Vagina (tissue), 2 donors: ENCODE measurements around the gene DCD.

Experiments
- CTCF ChIP-seq, 3 experiments: fragments of 450-650 bp in 2 of 3; fragments of 200-600 bp in 1 of 3; sonication (generic) in 1 of 3; IDR thresholded peaks; one replicate each; pipeline ENCODE4 v1.5.1; 2017 to 2019; ENCODE audit warnings: antibody characterized with exemption in 3 of 3, mild to moderate bottlenecking in 2 of 3, moderate library complexity in 2 of 3
- POLR2A ChIP-seq, 2 donors: fragments of 450-650 bp; IDR thresholded peaks; one replicate each; pipeline ENCODE4 v1.6.1; 2017; ENCODE audit warnings: antibody characterized with exemption in 2 of 2, mild to moderate bottlenecking in 2 of 2, moderate library complexity in 2 of 2
- POLR2AphosphoS5 ChIP-seq, 2 donors: sonication (generic); formaldehyde crosslinking; IDR thresholded peaks; one replicate each; pipeline ENCODE4 v1.9.0; 2017; ENCODE audit warnings: antibody characterized with exemption in 2 of 2, mild to moderate bottlenecking in 2 of 2, low read depth in 1 of 2; ENCODE audit not compliant: insufficient read depth in 1 of 2

GRCh38 chr12:54611715-54612149 is 36.4 kb downstream of the DCD start:
- TF ChIP-seq CTCF (IDR thresholded peaks at IDR 0.05), result no peak
- TF ChIP-seq POLR2AphosphoS5 (IDR thresholded peaks at IDR 0.05; ENCODE audit: insufficient read depth in 1 of 2, low read depth in 1 of 2), result no peak
- TF ChIP-seq POLR2A (IDR thresholded peaks at IDR 0.05), result no peak
